ENCODE measurements around the gene MOB3A. TPM values are rescaled to one million over a fixed set of nuclear protein-coding genes. Genes with fewer than 3 reads are reported as not detected.

The MOB3A gene
- total and polyA plus RNA-seq, 2 of the 13 experiments (the other 11 are each of a cell fraction or from before 2014, with no cell fraction given), result 3.5 to 17.8 TPM

GRCh38 chr19:2086695-2087620 lies 9.2 kb downstream of the MOB3A start (continued):
- TF ChIP-seq AHDC1 (CRISPR knock-in tag; IDR thresholded peaks at IDR 0.05; ENCODE audit: borderline replicate concordance) (peak; percentile 85), HMGXB3 (CRISPR knock-in tag; IDR thresholded peaks at IDR 0.05; ENCODE audit: borderline replicate concordance) (peak; percentile 78), ZNF670 (CRISPR knock-in tag; IDR thresholded peaks at IDR 0.05; ENCODE audit: borderline replicate concordance) (peak; percentile 96), KAT8 (CRISPR knock-in tag; IDR thresholded peaks at IDR 0.05) (peak; percentile 80), ARNT2 (CRISPR knock-in tag; IDR thresholded peaks at IDR 0.05; ENCODE audit: low read depth) (peak; percentile 52; the same call in 1 of the 2 replicates), ETV5 (CRISPR knock-in tag; IDR thresholded peaks at IDR 0.05; ENCODE audit: borderline replicate concordance) (peak; percentile 71; the same call in 1 of the 2 replicates), ZNF232 (CRISPR knock-in tag; IDR thresholded peaks at IDR 0.05; ENCODE audit: borderline replicate concordance) (peak; percentile 98), NR2F2 (IDR thresholded peaks at IDR 0.05; ENCODE audit: borderline replicate concordance, low read depth) (peak; percentile 63; the same call in 1 of the 2 replicates), ZNF224 (CRISPR knock-in tag; IDR thresholded peaks at IDR 0.05) (0 out of 2 replicates have a peak, but pooled peaks have one; percentile 55), SALL1 (CRISPR knock-in tag; IDR thresholded peaks at IDR 0.05) (peak; percentile 75), ZSCAN9 (CRISPR knock-in tag; IDR thresholded peaks at IDR 0.05; ENCODE audit: borderline replicate concordance) (peak; percentile 92), ZNF333 (CRISPR knock-in tag; IDR thresholded peaks at IDR 0.05; ENCODE audit: borderline replicate concordance) (0 out of 2 replicates have a peak, but pooled peaks have one; percentile 66), STAT6 (CRISPR knock-in tag; IDR thresholded peaks at IDR 0.05; ENCODE audit: borderline replicate concordance) (peak; percentile 75; the same call in 1 of the 2 replicates), TP53 (CRISPR knock-in tag; conservative IDR thresholded peaks at IDR 0.05) (peak; percentile 55; the same call in 1 of the 2 replicates), ZMYM2 (CRISPR knock-in tag; IDR thresholded peaks at IDR 0.05) (peak; percentile 98)

All from HepG2 (cell line).